ENCODE data around the gene RNF183.

DNA sequence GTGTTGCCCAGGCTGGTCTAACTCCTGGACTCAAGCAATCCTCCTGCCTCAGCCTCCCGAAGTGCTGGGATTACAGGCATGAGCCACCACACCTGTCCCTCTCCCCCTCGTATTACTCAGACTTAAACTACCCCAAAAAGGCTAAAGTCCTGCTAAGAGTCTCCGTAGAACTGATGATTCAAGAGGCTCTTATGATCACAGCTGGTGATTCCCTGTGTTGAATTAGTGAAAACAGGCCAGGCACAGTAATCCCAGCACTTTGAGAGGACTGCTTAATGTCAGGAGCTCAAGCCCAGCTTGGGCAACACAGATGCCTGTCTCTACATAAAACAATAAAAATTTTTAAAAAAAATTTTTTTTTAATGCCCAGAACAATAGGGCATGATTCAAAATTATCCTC, 37.0 kb downstream of the RNF183 start:
- TF ChIP-seq PPARA (CRISPR knock-in tag; IDR thresholded peaks at IDR 0.05; ENCODE audit: borderline replicate concordance) (no peak), SNAI2 (CRISPR knock-in tag; IDR thresholded peaks at IDR 0.05) (no peak), RARB (CRISPR knock-in tag; IDR thresholded peaks at IDR 0.05) (no peak), BACH2 (CRISPR knock-in tag; IDR thresholded peaks at IDR 0.05; ENCODE audit: borderline replicate concordance) (no peak)
- TF ChIP-seq, protein P1, sequence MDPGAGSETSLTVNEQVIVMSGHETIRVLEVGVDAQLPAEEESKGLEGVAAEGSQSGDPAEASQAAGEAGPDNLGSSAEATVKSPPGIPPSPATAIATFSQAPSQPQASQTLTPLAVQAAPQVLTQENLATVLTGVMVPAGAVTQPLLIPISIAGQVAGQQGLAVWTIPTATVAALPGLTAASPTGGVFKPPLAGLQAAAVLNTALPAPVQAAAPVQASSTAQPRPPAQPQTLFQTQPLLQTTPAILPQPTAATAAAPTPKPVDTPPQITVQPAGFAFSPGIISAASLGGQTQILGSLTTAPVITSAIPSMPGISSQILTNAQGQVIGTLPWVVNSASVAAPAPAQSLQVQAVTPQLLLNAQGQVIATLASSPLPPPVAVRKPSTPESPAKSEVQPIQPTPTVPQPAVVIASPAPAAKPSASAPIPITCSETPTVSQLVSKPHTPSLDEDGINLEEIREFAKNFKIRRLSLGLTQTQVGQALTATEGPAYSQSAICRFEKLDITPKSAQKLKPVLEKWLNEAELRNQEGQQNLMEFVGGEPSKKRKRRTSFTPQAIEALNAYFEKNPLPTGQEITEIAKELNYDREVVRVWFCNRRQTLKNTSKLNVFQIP (CRISPR knock-in tag; IDR thresholded peaks at IDR 0.05; ENCODE audit: borderline replicate concordance, low read depth) = no peak
- TF ChIP-seq, protein P2, sequence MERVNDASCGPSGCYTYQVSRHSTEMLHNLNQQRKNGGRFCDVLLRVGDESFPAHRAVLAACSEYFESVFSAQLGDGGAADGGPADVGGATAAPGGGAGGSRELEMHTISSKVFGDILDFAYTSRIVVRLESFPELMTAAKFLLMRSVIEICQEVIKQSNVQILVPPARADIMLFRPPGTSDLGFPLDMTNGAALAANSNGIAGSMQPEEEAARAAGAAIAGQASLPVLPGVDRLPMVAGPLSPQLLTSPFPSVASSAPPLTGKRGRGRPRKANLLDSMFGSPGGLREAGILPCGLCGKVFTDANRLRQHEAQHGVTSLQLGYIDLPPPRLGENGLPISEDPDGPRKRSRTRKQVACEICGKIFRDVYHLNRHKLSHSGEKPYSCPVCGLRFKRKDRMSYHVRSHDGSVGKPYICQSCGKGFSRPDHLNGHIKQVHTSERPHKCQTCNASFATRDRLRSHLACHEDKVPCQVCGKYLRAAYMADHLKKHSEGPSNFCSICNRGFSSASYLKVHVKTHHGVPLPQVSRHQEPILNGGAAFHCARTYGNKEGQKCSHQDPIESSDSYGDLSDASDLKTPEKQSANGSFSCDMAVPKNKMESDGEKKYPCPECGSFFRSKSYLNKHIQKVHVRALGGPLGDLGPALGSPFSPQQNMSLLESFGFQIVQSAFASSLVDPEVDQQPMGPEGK (CRISPR knock-in tag; IDR thresholded peaks at IDR 0.05; ENCODE audit: borderline replicate concordance) = no peak
